GM21529 (cell line): ENCODE data around the gene HDGFL3.
"Not testable (repeated sequence)": the region's sequence is repeated elsewhere in the genome, so short reads cannot be mapped to it uniquely, and the experiment has no call there.

Source experiments
- ATAC-seq: cut with Tn5 transposase; IDR thresholded peaks from one replicate; pipeline ENCODE4 v1.9.1; 2021; ENCODE audit not compliant: unreplicated experiment

Gene HDGFL3

DNA sequence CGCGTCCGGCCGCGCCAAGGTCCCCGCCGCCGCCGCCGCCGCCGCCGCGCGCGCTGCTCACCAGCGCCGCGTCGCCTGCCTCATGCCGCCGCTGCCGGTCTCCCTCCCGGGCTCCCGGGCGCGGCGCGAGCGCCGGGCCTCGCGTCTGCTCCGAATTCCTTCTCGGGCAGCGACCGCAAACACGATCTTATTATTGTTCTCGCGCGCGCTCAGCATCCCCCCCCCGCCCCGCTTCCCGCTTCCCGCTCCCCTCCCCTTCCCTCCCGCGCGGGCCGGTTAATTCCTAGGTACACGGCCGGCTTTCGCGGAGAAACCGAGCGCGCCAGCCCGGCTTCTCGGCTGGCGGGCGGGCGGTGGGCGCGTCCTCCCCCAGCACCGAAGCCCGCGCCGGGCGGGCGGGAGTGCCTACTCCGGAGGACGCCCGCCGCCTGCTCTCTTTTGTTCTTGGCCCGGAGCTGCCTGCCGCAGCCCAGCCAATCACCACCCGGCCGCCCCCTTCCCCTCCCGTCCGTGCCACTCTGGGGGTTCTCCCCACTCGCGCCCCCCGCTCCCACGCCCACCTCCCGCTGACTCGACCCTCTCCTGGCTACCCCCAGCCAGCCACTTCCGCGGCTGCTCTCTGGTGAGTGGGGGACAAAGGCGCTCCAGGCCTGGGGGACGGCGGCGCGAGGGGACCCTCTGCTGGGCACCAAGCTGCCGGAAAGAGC is at the start of gene HDGFL3:
Gene HDGFL3, minus strand, starts transcription at position 164 of the 707 bp plus-strand sequence. CDS start 409 bp downstream, outside the sequence.
- peak; percentile 42 for ATAC-seq

DNA sequence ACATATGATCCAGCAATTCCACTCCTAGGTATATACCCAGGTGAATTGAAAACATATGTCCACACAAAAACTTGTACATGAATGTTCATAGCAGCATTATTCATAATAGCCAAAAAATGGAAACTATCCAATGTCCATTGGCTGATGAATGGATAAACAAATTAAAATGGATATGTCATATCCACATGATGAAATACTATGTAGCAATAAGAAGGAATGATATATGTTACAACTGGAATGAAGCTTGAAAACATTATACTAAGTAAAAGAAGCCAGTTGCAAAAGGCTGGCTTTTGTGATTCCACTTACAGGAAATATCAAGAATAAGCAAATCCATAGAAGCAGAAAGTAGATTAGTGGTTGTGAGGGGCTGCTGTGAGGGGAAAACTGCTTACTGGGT is 43.2 kb upstream of the HDGFL3 start:
- ATAC-seq, result no peak

DNA sequence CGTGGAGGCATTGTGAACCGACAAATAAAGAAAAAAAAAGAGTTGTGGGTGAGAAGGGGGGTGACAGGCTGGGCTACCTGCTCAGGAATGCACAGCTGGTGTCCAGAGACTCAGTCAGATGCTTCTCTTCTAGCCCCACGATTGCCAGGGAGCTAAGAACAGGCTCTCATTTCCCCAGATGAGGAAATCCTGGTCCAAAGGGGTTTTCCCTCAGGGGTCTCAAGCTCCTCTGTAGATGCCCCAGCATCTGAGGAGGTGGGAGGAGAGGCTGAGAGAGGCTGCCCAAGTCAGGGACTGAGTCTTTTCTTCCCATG is 41.4 kb upstream of the HDGFL3 start:
- ATAC-seq, result no peak

DNA sequence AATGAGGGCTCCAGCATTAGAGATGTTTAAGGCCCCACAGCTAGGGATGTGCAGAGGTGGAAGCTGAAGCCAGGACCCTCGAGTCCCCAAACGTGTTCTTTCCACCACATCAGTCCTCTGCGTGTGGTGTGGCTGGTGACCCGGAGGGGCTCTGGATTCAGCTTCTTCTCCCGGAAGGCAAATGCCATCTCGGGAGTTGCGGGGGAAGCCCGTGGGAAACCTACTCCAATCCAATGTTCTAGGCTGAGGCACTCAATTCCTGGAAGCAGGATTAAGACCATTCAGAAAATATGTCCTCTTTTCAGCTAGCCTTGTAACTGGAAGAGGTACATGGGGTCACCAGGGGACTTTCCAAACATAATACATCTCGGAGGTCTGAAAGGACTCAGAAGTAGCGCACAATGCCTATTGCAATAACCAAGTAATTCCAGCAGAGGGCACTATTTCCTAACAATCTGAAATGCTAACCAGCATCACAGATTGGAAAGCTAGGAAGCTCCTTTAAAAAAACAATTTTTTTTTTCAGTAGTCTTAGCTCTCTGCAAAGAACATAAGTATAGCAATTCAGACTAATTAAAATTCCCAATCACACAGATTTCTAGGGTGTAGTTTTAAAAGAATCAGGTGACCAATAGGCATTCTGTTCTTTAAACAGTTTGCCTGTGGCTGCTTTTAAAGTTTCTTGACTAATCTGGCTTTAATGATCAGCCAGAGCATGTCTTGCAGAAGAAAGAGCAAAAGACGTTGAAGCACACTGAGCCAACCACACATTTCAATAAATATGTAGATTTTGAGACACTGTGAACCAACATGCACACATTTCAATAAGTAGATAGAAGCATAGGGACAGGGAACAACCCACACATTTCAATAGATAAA is 40.8 kb upstream of the HDGFL3 start:
- ATAC-seq, result no peak

DNA sequence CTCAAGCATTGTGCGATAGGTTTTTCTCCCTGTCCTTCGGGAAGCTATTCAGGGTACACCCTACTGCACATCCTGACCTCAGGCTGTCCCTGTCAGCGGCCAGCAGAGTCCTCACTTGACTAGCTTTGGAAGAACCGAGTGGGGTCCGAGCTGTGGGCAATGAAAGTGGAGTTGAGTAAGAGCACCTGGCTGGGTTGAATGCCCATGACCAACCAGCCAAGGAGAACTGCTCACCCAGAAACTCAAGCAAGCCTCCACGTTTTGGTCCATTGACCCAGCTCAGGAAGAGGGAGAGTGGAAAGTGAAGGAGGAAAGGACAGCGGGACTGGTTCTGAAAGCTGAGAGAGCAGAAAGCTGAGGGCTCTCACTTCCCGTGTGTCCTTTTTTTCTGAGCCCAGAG is 36.0 kb upstream of the HDGFL3 start:
- ATAC-seq, result no peak

DNA sequence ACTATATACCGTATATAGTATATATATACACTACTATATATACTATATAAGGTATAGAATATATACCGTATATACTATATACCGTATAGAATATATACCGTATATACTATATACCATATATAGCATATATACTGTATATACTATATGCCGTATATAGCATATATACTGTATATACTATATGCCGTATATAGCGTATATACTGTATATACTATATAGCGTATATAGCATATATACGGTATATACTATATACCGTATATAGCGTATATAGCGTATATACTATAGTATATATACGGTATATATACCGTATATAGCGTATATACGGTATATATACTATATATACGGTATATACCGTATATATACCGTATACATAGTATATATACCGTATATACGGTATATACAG is 22.6 kb upstream of the HDGFL3 start:
- no peak for ATAC-seq

DNA sequence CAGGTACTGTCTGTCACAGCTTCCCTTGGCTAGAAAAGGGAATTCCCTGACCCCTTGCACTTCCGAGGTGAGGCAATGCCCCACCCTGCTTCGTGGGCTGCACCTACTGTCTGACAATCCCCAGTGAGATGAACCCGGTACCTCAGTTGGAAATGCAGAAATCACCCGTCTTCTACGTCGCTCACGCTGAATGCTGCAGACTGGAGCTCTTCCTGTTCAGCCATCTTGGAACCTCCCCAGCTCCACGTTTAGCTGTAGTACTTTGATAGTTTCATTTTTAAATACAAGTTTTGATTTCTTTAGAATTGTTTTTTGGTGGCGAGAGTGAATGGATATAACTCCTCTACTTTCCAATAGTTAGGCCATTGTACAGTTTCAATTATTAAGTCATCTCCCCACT is 17.8 kb upstream of the HDGFL3 start:
- ATAC-seq, result no peak

DNA sequence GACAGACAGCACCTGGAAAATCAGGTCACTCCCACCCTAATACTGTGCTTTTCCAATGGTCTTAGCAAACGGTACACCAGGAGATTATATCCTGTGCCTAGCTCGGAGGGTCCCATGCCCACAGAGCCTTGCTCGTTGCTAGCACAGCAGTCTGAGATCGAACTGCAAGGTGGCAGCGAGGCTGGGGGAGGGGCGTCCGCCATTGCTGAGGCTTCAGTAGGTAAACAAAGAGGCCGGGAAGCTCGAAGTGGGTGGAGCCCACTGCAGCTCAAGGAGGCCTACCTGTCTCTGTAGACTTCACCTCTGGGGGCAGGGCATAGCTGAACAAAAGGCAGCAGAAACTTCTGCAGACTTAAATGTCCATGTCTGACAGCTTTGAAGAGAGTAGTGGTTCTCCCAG is 14.2 kb upstream of the HDGFL3 start:
- ATAC-seq, result not testable (repeated sequence)

DNA sequence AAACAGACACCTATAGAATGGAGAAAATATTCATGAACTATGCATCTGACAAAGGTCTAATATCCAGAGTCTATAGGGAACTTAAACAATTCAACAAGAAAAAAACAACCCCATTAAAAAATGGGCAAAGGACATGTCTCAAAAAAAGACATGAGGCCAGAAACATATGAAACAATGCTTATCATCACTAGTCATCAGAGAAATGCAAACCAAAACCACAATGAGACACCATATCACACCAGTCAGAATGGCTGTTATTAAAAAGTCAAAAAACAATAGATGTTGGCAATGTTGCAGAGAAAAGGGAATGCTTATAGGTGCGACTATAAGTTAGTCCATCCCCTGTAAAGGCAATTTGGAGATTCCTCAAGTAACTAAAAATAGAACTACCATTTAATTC is 11.4 kb upstream of the HDGFL3 start:
- ATAC-seq, result no peak

DNA sequence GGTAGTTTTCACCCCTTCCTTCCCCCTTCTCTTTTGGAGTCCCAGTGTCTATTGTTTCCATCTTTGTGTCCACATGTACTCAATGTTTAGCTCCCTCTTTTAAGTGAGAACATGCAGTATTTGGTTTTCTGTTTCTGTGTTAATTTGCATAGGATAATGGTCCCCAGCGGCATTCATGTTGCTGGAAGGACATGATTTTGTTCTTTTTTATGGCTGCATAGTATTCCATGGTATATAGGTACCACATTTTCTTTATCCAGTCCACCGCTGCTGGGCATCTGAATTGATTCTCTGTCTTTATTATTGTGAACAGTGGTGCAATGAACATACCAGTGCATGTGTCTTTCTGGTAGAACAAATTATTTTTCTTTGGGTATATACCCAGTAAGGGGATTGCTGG is 7.7 kb upstream of the HDGFL3 start:
- no peak for ATAC-seq

DNA sequence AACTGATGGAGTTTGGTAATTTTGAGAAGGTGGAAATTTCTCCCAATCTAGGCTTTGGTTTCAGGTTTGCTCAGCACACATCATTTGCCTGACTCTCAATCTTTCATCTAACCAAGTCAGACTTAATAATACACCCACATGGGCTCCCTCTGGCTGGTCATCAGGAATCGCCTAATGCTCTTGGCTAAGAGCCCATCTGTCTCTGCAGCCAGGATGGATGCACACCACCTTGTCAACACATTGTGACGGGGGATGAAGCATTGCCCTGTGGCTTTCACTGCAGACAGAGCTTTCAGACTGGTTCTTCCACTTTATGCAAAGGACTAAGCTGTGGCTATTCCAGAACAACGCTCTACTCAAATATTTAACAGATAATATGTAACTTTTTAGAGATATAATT is 3.0 kb upstream of the HDGFL3 start:
- ATAC-seq, result no peak

DNA sequence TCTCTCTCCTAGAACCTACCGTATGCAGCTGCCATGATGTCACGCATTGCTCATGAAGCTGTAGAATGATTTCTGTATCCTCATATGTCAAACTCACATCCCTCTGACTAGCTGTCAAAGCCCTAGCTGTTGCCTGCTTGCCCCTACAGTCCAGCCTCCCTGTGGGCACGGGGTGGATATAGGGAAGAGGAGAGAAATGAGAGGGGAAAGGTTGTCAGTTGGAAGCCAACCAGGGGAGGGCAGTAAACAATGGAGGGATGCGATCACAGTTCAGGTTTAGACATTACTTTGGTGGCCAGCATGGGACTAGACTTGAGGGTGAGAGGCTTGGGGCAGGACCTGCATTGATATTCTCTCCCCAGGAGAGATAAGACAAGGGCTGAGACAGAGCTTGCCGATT is 1.7 kb upstream of the HDGFL3 start:
- ATAC-seq, result no peak

DNA sequence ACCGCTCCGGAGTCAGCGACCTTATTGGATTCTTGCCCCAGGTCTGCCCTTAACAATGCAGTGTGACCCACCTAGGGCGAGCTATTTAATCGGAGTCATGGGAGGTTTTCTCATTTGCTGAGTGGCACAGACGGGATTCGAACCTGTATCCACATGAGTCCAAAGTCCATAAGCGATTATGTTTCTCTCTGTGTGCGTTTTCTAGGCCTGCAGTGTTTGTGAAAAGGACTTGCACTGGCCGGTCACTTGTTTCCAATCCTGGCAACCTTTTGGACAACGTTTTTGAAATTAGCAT is 691 bp upstream of the HDGFL3 start:
- ATAC-seq, result no peak

DNA sequence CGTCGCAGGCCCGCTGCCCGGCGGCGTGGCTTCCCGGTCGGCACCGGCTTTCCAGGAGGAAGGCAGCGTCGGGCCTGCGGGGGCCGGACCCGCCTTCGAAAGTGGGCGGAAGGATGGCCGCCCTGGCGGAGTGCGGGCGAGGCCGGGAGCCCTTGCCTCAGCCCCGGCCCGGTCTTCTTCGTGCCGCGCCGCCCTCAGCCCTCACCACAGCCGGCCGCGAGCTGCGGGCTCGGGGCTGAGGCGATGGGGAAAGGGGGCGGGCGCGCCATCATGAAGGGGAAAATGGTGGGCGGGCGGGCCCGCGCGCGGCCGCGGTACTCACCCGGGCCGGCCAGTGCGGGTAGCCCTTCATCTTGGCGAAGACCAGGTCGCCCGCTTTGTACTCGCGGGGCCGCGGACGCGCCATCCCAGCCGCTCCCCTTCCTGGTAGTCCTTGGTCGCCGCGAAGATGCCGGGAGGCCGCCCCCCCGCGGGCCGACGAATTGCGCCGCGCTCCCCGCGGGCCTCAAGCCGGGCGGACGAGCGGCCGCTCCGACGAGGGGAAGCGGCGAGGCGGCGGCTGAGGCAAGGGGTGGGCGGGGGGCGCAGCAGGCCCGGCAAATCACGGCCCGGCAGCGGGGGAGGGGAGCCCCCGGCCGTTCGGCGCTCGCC is 489 bp downstream of the HDGFL3 start:
- peak; percentile 26 for ATAC-seq

DNA sequence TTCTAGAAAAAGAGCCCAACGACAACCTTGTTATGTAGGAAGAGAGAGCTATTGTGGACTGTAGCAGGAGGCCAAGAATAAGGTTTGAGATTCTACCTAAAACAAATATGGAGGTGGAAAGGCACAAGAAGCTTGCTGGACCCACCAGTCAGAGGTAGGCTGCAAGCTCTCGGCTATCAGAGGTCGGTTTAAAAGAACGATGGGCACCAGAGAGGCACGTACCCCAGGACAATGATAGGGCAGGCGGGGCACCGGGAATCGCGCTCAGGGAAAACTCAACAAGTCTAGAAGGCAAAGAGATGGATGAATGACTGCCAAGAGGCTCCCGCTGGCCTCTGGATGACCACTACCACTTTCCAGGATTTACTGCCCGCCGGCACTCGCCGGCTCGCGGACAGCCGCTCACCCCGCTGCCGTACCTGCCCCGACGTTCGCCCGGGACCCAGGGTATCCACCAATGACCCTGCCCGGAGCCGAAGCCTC is 1.1 kb downstream of the HDGFL3 start:
- ATAC-seq, result no peak

DNA sequence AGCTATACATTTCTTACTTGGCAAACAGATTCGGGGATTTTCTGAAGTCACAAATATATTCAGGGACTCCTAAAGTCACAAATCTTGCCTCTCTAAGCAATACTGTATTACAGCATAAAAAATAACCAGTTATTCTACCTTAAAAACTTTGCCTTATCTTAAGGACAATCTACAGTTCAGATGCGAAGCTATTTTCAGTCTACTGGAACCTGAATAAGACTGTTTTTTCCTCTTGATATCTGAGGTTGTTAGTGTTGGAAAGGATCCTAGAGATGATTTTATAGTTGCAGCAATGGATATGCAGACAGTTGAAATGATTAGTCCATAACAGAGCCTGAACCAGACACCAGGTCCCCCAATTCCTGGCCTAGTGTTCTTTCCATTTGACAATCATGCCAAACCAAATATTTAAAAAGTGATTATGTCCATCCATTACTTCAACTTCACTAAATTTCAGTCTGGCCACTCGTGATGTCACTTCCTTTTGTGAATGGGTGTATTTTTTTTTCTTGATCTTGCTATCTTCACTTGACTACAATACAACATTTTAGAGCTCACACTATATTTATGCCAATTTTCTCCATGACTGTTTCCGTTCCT is 1.8 kb downstream of the HDGFL3 start:
- no peak for ATAC-seq

DNA sequence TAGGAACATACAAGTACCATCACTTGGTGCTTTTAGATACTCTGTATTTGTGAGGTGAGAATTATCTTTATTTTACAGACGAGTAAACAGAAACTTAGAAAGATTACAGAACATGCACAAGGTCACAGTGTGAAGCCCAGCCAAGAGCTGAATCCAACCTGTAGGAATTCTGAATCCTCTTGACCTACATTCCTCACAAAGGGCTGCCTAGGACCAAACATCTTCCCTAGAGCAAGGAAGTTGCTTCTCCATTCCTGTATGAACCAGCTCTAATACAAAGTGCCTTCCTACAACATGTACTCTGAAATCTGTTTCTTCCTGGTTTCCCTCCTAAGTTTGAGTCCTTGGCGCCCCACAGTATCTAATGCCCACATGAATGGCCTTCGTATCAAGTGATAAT is 2.9 kb downstream of the HDGFL3 start:
- ATAC-seq, result no peak

DNA sequence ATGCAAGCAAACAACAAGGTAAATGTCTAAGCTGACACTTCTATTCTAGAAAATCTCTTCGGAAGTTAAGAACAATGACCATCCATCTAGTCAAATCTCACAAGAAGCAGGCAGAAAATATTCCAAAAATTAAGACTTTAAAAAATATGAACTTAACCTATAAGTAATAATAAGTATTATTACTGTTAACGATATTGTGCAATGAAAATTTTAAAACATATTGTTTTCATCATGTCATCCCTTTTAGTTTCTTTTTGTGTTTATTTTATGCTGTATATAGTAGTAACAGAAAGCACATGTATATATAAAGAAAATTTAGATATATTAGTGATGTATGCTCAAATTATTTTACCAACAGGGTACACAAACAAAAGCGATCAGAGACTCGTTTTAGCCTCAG is 4.1 kb downstream of the HDGFL3 start:
- no peak for ATAC-seq

DNA sequence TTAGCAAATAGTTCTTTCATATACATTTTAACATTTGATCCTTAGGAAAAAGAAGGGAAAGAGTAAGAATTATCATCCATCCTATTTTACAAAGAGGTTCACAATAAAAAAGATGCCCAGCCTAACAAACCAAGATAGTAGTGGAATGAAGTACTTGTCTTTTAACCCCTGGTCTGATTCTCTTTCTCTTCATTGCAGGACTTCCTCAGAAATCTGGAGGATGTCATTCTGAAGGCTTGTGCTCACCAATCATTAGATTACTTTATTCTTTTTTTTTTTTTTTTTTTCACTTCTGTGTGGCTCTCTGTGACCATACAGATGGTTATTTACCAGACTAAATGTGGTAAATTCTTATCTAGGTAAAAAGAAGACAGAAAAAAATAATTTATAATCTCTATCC is 7.0 kb downstream of the HDGFL3 start:
- ATAC-seq, result no peak

DNA sequence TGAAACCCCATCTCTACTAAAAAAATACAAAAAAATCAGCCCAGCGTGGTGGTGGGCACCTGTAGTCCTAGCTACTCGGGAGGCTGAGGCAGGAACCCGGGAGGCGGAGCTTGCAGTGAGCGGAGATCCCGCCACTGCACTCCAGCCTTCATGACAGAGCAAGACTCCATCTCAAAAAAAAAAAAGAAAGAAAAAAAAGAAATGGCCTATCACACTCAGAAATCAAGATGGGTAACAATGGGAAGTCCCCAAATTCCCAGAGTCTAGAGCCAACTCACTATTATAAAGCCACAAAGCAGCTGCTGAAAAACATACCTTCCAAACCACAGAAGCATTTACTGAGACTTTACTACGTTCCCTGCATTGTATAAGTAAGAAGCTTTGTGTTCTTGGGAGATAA is 7.5 kb downstream of the HDGFL3 start:
- ATAC-seq, result no peak

DNA sequence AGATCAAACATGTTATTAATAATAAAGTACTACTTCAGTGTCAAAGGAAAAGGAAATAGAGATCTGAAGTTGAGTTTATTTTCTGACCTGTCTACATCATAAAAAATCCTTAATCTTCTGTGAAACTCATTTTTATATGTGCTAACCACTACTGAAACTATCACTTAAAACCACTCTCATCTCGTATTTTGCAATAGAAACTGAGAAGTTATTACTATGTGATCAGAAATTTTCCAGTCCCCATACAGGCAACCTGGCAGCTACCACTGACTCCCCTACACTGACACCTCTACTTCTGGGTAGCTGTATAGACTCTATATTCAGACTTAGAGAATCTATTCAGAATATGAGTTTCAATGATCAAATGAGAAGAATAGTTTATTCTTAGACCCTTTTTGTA is 8.3 kb downstream of the HDGFL3 start:
- ATAC-seq, result peak; percentile 86

DNA sequence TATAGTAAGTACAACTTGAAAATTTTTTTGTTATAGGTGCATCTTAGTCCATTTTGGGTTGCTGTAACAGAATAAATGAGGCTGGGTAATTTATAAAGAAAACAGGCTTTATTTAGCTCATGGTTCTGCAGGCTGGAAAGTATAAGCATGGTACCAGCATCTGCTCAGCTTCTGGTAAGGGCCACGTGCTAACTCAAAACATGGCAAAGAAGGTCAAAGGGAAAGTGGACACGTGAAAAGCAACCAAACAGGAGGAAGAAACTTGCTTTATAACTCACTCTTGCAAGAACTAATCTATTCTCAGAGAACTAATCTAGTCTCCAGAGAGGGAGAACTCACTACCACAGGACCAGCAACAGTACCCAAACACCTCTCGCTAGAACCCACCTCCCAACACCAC is 9.1 kb downstream of the HDGFL3 start:
- no peak for ATAC-seq
